DMS114 treated with DMSO at 0.1 percent for 48 hours (cell line): ENCODE measurements around the gene HOXC5.

ENCODE experiments used
- DNase-seq: peaks from one replicate; lab custom pipeline; 2025; ENCODE audit not compliant: unreplicated experiment; lab: John Stamatoyannopoulos, UW

HOXC5 gene

DNA sequence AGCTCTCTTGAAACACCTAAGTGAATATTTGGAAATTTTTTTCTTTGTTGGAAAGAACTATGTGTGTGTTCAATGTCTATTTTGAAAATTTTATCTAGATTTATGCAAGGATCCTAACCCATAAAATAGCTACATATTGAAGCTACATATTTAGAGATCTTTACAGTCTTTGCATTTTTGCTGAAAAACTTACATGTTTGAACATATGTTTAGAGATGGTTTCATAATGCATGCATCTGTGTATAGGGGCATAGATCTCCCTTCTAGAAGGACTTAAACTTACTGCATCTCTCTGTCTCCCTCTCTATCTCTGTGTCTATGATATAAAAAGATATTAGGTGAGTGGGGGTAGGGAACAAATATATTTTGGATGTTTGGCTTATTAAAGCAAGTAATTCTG is 12.6 kb downstream of the HOXC5 start:
- no peak for DNase-seq

DNA sequence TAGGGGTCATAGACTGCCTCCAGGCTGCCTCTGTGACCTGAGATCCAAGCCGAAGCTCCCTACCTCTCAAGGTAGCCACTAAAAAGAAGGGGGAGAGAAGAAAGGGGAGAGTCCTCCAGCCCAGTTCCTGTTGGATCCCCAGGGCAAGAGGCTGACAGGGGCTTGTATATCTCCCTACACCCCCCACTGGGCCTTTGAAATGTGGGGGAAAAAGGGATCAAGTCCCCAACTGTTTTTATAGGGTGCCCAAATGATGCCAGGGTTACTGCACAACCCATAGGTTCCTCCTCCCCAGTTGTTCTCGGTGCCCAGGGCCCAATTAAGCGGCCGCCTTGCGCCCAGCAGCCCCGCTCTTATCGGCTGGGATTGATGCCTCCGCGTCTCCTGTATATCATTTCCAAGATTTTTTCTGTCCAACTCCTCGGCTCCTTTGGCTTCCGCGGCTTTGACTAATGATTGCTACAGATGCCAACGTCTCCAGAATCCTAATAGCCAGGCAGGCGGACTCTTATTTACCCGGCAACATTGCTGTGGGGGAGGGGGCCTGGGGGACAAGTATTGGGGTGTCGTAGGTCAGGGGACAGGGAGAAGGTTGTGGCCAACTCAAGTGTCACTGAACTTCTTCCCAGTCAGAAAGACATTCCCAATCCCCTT is 13.1 kb downstream of the HOXC5 start:
- no peak for DNase-seq

DNA sequence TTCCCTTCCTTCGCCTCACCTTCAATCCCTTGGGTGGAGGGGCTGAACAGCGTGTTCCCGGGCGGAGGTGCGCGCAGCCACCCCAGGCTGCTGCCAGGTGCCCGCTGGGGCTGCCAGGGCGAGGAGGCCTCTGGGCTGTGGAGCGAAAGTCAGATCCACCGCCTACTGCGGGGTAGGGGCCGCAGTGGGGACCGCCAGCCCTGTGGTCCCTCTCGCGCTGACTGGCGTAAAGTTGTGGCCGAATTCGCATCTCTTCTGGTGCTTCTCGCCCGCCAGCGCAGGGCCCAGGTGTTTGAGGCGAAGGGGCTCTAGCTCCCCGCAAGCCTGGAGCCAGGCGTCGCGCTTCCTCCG is 13.9 kb downstream of the HOXC5 start:
- no peak for DNase-seq

DNA sequence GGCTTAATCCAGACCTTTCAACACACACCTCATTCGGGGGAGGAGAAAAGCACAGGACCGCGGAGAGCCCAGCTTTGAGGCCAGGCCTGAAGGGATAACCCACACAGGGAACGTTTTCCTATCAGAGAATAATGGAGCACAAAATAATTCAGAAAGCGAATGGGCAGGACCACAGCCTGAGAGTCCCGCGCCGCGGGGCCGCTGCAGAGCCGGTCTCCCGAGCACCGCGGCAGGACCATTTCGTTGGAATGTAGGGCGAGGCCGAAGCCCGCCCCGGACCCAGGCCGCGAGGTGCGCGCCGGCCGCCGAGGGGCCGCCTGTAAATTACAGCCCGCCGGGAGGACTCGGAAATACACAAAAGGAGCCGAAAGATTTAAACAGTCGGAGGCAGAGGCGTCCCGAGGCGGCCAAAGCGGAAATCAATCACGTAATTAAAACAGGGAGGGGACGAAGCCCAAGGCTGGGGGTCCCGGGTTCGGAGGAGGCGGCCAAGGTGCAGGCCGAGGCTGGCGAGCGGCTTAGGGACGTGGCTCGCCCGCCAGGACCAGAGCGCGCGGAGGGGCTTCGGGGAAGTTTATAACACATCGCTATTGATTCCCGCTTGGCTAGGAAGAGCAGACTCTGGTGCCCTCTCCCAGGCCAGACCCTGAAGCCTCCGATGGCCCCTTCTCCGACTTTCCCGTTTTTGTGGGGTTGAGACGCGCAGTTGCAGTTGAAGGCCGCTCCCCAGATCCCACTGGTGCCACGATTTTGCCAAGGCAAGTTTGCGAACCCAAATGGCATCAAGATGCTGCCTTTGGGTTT is 14.5 kb downstream of the HOXC5 start:
- no peak for DNase-seq

DNA sequence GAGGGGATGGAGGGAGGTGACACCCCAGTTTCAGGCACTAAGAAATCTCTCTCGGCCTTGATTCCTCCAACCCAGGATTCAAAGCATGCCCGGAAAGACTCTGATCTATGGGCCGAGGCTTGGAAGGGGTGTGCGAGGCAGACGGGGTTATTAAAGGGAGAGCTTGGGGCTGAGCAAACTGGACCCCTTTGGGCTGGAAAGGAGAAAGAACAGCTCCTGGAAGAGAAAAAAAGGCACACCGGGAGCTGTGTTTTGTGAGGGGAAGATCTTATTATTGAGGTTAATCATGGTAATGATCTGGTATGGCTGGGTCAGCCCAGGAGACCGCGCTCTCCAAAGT is 15.1 kb downstream of the HOXC5 start:
- DNase-seq = no peak

DNA sequence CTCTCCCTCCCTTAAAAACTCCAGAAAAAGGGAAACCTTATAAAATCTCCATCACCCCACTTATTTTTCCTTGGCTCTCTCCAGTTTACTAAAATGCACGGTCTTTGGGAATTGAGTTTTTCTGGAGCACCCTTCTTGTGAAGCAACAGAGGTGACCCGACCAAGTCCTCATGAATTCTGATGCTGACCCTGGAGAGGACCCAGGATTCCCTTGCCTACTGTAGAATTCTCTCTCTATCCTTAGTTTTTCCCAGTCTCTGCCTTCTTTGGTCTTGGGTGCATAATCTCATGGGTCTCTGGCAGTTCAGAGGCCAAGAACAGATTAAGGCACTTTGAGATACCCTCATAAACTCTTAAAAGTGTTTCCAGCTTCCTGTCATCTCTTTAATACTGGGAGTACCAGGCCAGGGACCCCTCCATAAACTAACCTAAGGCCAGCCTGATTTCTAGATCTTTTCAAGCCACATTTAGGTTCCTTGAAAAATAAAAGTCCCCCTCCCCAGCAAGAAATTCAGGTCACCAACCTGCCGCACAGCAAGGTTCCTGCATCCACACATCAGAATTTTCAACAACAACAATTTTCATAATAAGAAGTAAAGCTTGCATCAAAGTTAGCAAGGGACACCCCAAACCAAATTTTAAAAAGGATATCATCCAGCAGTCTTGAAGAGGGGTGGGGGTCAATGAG is 15.7 kb downstream of the HOXC5 start:
- DNase-seq = no peak

DNA sequence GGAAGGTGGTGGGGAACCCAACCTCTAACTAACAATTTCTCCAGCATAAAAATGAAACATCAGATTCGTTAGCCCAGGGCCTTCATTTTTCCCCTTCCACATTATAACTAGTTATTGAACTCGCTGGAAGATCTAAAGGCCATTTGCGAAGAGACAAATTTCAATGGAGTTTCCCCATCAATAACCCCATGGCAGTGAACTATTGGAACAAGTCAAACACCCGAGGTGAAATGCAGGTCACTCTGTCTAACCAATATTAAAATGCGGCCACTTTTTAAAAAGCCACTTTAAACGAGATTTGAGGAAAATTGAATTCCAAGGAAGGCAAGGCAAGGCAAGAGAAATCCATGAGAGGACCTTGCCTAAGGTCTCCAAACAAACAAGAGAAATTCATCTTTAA is 16.3 kb downstream of the HOXC5 start:
- no peak for DNase-seq

DNA sequence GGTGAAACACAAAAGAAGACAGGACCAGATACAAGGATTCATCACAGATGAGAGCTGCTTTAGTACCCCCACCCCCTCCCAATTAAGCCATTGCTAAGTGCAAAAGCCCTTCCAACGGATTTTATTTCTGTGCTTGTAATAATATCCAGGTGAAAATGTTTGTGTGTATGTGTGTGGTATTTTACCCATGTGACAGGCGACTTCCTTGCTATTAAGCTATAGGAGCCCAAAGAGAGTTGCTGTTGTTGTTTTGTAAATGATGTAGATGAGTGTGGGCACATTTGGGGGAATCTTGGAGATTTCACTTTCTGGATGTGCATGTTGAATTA is 17.6 kb downstream of the HOXC5 start:
- no peak for DNase-seq

DNA sequence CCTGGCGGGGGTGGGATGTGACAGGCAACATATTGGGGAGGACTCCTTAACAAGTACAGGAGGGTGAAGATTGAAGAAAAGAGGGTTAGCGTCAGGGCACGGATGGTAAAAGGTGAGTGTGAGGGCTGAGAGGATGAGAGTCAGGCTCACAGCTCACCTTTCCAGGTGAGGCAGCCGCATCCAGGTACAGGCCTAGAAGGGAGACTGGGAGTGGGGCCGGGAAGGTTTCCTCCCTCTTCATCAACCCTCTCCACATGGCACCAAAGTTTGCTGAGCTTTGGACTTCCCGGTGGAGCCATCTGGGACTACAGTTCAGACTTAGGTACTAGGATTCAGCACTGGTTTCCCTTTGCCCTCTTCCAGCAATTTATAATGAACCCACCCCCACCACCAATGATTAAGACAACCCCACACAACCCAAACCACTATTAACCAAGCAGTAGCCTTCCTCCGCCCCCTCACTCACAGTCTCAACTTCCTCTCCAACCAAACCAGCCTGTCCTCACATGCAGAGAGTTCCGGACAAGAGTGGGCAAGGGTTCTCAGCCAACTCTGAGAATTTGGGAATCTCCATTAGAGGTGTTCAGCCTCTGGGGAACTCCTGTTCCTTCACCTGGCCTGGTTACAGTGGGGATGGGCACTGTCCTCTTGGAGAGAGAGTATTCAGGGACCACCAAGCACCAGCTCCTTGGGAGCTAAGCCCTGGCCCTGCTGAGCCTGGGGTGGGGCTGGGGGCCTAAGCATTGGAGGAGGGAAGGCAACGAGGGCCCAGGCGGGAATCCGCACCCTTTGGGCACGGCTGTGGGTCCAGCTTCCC is 18.4 kb downstream of the HOXC5 start:
- DNase-seq = no peak

DNA sequence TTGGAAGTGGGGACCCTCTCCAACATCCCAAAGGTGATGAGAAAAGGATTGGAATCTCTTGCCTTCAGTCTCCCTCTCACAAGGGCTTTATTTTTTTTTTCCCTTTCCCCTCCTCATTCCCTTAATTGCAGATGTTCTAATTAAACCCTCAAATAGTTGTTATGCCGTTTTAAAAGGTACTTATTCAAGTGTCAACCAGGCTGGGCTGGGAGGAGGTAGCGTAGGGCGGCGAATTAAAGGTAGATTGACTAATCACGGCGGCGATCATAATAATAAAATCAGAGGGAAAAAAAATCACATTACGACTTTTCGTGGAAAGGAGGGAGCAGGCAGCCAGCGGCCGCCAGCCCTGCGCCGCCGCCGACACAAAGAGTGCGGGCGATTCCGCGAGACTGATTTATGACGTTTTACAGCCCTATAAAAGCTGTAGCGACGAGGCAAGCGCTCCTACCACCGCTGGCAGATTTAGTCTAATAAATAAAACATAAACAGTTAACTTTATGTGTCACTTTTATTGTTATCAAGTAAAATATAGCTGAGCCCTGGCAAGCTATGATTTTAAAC is 19.1 kb downstream of the HOXC5 start:
- no peak for DNase-seq

DNA sequence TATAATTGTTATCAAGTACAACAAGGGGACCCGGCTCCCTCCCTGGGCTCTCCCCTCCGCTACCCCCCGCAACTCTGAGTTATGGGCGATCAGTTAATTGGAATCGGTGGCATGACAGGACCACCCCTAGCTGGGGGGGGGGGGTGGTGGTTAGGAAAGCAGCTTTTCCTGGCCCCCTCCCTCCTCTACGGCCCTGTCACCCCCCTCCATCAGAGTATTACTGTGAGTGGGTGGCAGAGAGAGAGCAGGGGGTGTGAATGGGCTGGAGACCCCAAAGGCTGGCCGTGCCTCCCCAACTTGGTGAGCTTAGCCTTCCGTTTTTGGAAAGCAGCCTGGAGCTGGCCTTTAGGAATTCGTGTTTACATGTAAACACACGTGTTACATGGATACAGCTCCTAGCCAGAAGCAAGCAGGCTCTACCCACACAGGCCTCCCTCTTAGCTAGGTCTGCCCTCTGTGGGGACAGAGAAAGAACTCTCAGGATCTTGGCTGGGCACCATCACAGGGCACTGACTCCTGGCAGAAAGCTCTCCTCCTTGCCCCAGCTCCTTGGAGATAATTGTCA is 19.7 kb downstream of the HOXC5 start:
- no peak for DNase-seq

DNA sequence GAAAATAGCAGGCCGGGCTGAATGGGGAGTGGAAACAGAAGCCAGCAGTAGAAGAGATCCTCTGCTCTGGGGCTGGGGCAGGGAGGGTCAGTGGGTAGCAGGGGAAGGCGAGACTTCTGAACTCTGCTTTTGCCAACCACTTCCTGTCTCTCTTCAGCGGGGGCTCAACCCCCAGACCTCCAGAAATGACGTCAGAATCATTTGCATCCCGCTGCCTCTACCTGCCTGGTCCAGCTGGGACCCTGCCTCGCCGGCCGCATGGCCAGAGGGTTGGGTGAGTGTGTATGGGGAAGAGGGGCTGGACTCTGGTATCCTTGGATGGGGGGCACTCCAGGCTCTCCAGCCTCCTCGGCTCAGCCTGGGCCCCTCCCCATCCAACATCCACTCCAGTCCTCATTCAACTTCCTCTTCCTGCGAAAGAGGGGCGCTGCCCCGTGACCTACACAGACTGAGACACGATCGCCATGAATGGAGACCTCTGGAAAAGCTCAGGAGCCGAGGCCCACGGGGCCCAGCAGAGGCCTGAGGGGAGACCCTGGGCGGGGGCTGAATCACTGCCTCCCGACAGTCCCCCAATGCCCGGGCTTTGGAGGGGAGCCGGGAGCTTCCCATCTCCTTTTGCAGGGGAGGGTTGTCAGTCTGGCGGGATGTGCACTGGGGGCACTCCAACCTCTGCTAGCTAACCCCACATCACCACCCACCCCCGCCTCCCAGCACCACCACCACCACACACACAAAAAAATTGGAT is 20.3 kb downstream of the HOXC5 start:
- no peak for DNase-seq

DNA sequence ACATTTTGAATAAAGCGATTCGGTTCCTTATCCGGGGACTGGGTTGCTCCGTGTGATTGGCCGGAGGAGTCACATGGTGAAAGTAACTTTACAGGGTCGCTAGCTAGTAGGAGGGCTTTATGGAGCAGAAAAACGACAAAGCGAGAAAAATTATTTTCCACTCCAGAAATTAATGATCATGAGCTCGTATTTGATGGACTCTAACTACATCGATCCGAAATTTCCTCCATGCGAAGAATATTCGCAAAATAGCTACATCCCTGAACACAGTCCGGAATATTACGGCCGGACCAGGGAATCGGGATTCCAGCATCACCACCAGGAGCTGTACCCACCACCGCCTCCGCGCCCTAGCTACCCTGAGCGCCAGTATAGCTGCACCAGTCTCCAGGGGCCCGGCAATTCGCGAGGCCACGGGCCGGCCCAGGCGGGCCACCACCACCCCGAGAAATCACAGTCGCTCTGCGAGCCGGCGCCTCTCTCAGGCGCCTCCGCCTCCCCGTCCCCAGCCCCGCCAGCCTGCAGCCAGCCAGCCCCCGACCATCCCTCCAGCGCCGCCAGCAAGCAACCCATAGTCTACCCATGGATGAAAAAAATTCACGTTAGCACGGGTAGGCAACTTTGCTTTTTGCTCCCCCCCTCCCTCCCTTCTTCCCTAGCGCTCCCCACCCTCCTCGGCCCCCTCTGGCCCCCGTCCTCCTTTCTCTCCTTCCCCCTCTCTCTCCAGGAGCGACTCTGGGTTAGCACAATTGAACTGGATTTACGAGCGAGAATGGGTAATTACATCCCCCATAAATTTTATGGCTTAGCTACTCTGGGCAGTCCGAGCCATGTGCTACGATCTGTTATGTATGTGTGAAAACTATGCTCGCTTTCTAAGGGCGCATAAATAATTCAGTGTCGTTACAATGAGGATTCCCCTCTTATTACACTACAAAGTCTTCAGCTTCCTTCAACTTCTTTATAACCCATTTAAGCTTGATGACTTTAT is 21.2 kb downstream of the HOXC5 start, which contains the start of gene HOXC4:
TSS of gene HOXC4 (plus strand) at position 85 of the 991 bp plus-strand sequence. CDS start at position 173, 88 bp downstream.
- no peak for DNase-seq

DNA sequence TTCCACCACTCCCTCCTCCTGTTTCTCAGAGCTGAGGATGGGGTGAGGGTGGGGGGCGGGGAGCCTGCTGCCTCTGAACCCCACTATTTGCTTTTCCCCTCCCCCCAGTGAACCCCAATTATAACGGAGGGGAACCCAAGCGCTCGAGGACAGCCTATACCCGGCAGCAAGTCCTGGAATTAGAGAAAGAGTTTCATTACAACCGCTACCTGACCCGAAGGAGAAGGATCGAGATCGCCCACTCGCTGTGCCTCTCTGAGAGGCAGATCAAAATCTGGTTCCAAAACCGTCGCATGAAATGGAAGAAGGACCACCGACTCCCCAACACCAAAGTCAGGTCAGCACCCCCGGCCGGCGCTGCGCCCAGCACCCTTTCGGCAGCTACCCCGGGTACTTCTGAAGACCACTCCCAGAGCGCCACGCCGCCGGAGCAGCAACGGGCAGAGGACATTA is 21.9 kb downstream of the HOXC5 start:
- no peak for DNase-seq

DNA sequence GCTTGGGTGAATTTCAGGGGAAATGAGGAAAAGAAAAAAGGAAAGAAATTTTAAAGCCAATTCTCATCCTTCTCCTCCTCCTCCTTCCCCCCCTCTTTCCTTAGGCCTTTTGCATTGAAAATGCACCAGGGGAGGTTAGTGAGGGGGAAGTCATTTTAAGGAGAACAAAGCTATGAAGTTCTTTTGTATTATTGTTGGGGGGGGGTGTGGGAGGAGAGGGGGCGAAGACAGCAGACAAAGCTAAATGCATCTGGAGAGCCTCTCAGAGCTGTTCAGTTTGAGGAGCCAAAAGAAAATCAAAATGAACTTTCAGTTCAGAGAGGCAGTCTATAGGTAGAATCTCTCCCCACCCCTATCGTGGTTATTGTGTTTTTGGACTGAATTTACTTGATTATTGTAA is 22.7 kb downstream of the HOXC5 start:
- no peak for DNase-seq

DNA sequence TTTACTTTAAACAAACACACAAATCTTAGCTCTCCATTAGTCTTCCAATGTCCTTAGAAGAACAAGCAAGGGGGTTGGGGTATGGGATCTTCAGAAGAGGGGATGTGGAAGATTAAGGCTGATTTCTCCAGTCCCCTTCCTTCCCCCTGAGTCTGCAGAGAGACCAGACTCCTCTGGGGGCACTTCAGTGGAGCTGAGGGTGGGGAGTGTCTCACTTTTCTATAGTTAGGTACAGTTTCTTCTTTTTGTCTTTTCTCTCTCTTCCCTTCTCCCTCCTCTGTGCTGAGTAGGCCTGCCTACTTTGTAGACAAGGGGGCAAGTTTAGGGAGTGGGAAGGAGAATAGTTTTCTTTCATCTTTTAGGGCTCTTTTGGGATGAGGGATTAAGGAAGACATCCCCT is 23.3 kb downstream of the HOXC5 start:
- DNase-seq = no peak

DNA sequence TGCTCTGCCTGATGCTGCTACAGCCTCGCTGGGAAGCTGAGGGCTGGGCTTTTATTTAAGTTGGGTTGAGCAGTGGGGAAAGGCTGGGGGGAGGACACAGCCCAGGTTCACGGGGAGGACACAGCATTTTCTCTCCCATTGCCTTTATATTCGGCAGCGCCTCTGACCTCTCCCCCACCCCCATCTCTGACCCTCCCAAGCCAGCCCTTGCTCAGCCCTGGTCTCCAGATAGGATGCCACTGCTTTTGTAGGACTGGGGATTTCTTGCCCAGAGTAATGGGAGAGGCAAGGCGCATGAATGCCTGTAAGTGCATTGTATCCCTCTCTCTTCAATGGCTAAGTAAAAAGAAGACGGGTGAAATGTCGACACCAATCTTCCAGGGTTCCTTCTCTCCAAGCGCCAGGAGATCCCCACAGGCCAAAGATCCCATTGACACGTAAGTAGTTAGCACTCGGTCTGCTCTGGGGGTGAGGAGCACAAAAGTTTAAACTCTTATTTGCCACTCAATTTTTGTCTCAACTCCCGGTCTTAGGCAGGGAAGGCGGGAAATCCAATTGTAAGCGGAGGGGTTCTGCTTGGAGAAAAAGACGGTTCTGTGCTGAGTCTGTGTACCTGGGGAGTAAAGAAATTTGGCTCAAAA is 25.4 kb downstream of the HOXC5 start:
- no peak for DNase-seq

DNA sequence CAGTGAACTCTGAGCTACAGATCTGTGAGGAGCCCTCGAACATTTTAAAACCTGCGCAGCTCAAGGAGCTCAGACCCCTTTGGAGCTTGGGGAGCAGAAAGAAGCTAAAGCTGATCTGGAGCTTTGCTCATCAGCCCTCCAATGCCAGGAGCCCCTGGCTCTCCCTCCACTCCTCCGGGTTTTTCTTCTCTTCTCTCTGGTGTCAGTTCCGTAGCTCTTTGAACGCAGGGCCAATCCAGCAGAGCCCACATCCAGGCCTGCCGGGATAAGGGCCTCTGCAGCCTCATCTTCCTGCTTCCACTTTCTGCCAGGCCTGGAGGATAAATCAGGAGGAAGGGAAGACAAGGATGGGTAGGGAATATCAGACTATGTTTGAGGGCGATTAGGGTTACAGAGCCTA is 26.8 kb downstream of the HOXC5 start:
- DNase-seq = no peak
